Stimulated activated naive CD8-positive, alpha-beta T cell treated with anti-CD3 and anti-CD28 coated beads, Interleukin-15, Interleukin-2, amounts not matched to agents 100 U/mL and 50 U/mL, for 24 hours (primary cell): ENCODE measurements around the gene TRAPPC3.

Source experiments
- ATAC-seq: fragments of 150-1000 bp; cut with Tn5 transposase; one replicate; pipeline ENCODE4 v1.10.0; 2021
- DNase-seq: peaks from one replicate; pipeline ENCODE4 v3.0.0; 2021

Gene TRAPPC3

GRCh38 chr1:36099681-36100341, 49.5 kb downstream of the TRAPPC3 start:
- DNase-seq (peak; percentile 86), ATAC-seq (peak; percentile 88)

- DNase-seq, result no peak
- ATAC-seq, result no peak
These were observed 50.5 kb downstream of the TRAPPC3 start for GRCh38 chr1:36098650-36099365.

GRCh38 chr1:36097693-36098585, 51.3 kb downstream of the TRAPPC3 start:
- no peak for ATAC-seq
- no peak for DNase-seq

GRCh38 chr1:36096500-36097432, 52.5 kb downstream of the TRAPPC3 start:
- DNase-seq (no peak), ATAC-seq (peak; percentile 15)

- ATAC-seq (no peak), DNase-seq (no peak)
These were observed 53.4 kb downstream of the TRAPPC3 start for GRCh38 chr1:36095760-36096405.

GRCh38 chr1:36094621-36095061, 54.6 kb downstream of the TRAPPC3 start:
- DNase-seq, result no peak
- no peak for ATAC-seq

- ATAC-seq (no peak), DNase-seq (no peak)
These were observed 55.4 kb downstream of the TRAPPC3 start for GRCh38 chr1:36093929-36094328.

GRCh38 chr1:36093226-36093625, 56.1 kb downstream of the TRAPPC3 start:
- no peak for DNase-seq
- ATAC-seq, result no peak

- no peak for DNase-seq
- no peak for ATAC-seq
These were observed 56.5 kb downstream of the TRAPPC3 start for GRCh38 chr1:36092798-36093185.

GRCh38 chr1:36092166-36092797, 57.0 kb downstream of the TRAPPC3 start:
- no peak for ATAC-seq
- no peak for DNase-seq

GRCh38 chr1:36091698-36092097, 57.6 kb downstream of the TRAPPC3 start:
- ATAC-seq (no peak), DNase-seq (no peak)

GRCh38 chr1:36091141-36091540, 58.1 kb downstream of the TRAPPC3 start:
- no peak for DNase-seq
- ATAC-seq, result no peak

GRCh38 chr1:36089393-36090121, 59.7 kb downstream of the TRAPPC3 start:
- ATAC-seq (no peak), DNase-seq (no peak)

- peak; percentile 94 for DNase-seq
- peak; percentile 96 for ATAC-seq
These were observed 60.5 kb downstream of the TRAPPC3 start, which contains the start of gene ADPRS for GRCh38 chr1:36088577-36089392. TSS of gene ADPRS (plus strand) at chr1:36088892. CDS start at chr1:36088905, 13 bp downstream.

GRCh38 chr1:36088265-36088576, 61.1 kb downstream of the TRAPPC3 start:
- DNase-seq (no peak), ATAC-seq (peak; percentile 17)

- no peak for DNase-seq
- no peak for ATAC-seq
These were observed 61.8 kb downstream of the TRAPPC3 start for GRCh38 chr1:36087233-36088123.
